ENCODE data around the gene CLIC4. TPM values are rescaled to one million over a fixed set of nuclear protein-coding genes. Genes with fewer than 3 reads are reported as not detected.

The CLIC4 gene
- total and polyA plus RNA-seq, 10 donors = 17.0 to 99.6 (median 71.2) TPM

GRCh38 chr1:24892188-24893153 lies 147.2 kb downstream of the CLIC4 start:
- 81 to 92% (median 84%) methylated on average over 1 of the region's 1 CpG for WGBS, 5 donors
- peaks cover 0 to 22% (median 15%) of the 10 kb centered on the region in 8 donors for H3K9me3 ChIP-seq

GRCh38 chr1:24893431-24893830 lies 148.2 kb downstream of the CLIC4 start:
- TF ChIP-seq CTCF (IDR thresholded peaks at IDR 0.05 in 8 of 11, conservative IDR thresholded peaks at IDR 0.05 in 3 of 11) (no peak), POLR2A (IDR thresholded peaks at IDR 0.05) (no peak), POLR2AphosphoS5 (IDR thresholded peaks at IDR 0.05) (no peak)
- 90 to 97% (median 92%) methylated on average over 3 of the region's 3 CpGs for WGBS, 5 donors

More at GRCh38 chr1:24892188-24893153, 147.2 kb downstream of the CLIC4 start:
- H3K36me3 ChIP-seq = no peaks in the 10 kb centered on the region
- TF ChIP-seq CTCF (IDR thresholded peaks at IDR 0.05 in 8 of 11, conservative IDR thresholded peaks at IDR 0.05 in 3 of 11) (no peak), POLR2AphosphoS5 (IDR thresholded peaks at IDR 0.05) (no peak), POLR2A (IDR thresholded peaks at IDR 0.05) (no peak)
- no peak overlapping the region for H3K27ac ChIP-seq
- intact Hi-C loops (cut with DNase I; ENCODE audit: low total_unique reads) = no loop called here
- peak; percentile 19 for DNase-seq
- peaks cover 0 to 3% (median 0%) of the 10 kb centered on the region in 6 donors for H3K4me1 ChIP-seq
- no peak overlapping the region for H3K4me3 ChIP-seq
- H3K27me3 ChIP-seq (replicated peaks in 1 of 7) = peaks cover 0 to 5% (median 0%) of the 10 kb centered on the region in 7 donors

More at GRCh38 chr1:24893431-24893830, 148.2 kb downstream of the CLIC4 start:
- Histone ChIP-seq H3K4me3 (no peak overlapping the region), H3K4me1 (peaks cover 0 to 12% (median 4%) of the 10 kb centered on the region in 6 donors), H3K9me3 (peaks cover 0 to 22% (median 15%) of the 10 kb centered on the region in 8 donors), H3K36me3 (no peaks in the 10 kb centered on the region), H3K27me3 (replicated peaks in 1 of 7) (peaks cover 0 to under 1% (median 0%) of the 10 kb centered on the region in 7 donors), H3K27ac (no peak overlapping the region)
- DNase-seq = peak; percentile 27
- intact Hi-C loops (cut with DNase I; ENCODE audit: low total_unique reads) = no loop called here

Small RNAs within 50 kb of the gene (small RNA-seq; reads per million reads assigned to genes)
- 0 reads per million in 4 donors for gene RNU6-1208P

Other genes with a start within 250 kb of the CLIC4 start
- gene RCAN3, start 242.6 kb upstream of the CLIC4 start, total RNA-seq = 10 to 100 TPM; 14.4 to 21.7 (median 17.9) TPM
- 1 to 10 TPM; 6.1 to 7.2 (median 6.4) TPM for gene RCAN3, start 242.6 kb upstream of the CLIC4 start, polyA plus RNA-seq
- gene NCMAP, start 189.4 kb upstream of the CLIC4 start, total RNA-seq = under 1 TPM in 3 of 7 donors, not detected in 4; 0.09 to 0.22 (median 0.20) TPM
- gene NCMAP, start 189.4 kb upstream of the CLIC4 start, polyA plus RNA-seq = under 1 TPM in 2 of 3 donors, not detected in 1; 0.03 to 0.10 TPM
- 100 to 1,000 TPM; 129 to 169 (median 150) TPM for gene SRRM1, start 102.1 kb upstream of the CLIC4 start, total RNA-seq
- gene SRRM1, start 102.1 kb upstream of the CLIC4 start, polyA plus RNA-seq = 10 to 100 TPM; 25.6 to 42.2 (median 41.8) TPM
- gene RUNX3, start 184.8 kb downstream of the CLIC4 start, total RNA-seq = 10 to 100 TPM; 38.1 to 76.3 (median 52.3) TPM
- gene RUNX3, start 184.8 kb downstream of the CLIC4 start, polyA plus RNA-seq = 10 to 100 TPM; 17.3 to 22.1 (median 18.2) TPM

Data from spleen (tissue), 11 donors.